GM19238 (cell line): ENCODE measurements around the gene CKAP5.
"Not testable (repeated sequence)": the region's sequence is repeated elsewhere in the genome, so short reads cannot be mapped to it uniquely, and the experiment has no call there.

ENCODE experiments used
- DNase-seq: peaks from one replicate; pipeline ENCODE4 v3.0.0; 2011; ENCODE audit warnings: low spot score; ENCODE audit not compliant: insufficient read length

CKAP5 gene

DNA sequence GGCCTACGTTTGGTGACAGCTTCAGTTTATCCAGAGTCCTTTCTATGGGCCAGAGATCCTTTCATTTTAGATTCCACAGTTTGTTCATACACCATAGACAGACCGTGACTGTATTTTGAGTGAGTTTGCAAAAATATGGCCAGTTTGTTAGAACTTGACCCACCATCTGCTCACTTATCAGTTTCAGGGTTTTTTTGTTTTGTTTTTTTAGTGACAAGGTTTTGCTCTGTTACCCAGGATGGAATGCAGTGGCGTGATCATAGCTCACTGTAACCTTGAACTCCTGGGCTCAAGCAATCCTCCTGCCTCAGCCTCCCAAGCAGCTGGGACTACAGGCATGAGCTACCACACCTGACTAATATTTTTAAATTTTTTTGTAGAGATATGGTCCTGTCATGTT, 9.1 kb upstream of the CKAP5 start:
- no peak for DNase-seq

DNA sequence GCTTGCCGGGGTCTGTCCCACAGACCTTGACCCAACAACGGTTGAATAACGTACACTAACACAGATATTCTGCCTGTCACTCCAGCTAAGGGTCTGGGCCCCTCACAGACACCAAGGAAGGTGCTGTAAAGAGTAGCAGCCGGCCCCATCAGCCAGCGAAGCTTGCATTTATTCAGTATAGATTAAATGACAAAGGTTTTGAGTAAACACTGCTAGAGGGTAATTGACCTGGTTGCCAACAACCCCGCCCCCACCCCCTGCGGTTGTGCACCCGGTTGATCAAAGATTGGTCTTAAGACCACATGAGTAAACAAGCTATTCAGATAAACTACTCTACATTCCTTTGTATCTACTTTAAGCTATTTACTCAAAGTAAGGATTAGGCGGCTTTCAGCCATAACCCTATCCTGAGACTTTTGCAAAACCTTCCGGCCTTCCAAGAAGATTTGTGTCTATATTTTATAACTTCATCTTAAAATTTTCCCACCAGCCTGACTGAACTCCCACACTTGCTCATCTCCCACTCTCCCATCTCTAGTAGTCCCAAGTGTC, 4.8 kb upstream of the CKAP5 start:
- DNase-seq = no peak

GRCh38 chr11:46849631-46850030, 3.6 kb upstream of the CKAP5 start:
- DNase-seq = no peak

- DNase-seq = no peak
Observed at GRCh38 chr11:46846510-46846830, 390 bp upstream of the CKAP5 start.

DNA sequence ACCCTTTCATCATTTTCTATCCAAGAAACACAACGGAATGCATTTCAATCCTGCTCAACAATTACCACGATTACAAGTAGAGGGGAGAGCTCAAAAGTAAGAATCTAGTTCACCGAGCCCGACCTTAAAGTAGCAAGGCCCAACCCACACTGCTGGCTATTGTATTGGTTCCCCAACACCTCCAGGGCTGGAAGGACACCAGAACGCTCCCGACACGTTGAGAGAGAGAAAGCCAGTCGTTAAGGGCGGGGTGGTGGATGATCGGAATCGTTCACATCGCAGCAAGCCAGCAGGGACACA, 690 bp downstream of the CKAP5 start:
- no peak for DNase-seq

- no peak for DNase-seq
Observed at GRCh38 chr11:46840116-46840515, 6.0 kb downstream of the CKAP5 start.

DNA sequence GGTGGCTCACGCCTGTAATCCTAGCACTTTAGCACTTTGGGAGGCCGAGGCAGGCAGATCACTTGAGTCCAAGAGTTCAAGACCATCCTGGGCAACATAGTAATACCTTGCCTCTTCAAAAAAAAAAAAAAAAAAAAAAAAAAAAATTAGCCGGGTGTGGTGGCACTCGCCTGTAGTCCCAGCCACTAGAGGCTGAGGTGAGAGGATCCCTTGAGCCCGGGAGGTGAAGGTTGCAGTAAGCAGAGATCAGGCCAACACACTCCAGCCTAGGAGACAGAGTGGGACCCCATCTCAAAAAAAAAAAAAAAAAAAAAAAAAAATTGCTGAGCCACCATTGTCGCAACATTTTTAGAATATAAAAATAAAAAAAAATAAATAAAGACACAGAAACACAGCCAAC, 7.6 kb downstream of the CKAP5 start:
- DNase-seq = no peak

- no peak for DNase-seq
Observed at GRCh38 chr11:46837860-46838259, 8.2 kb downstream of the CKAP5 start.

DNA sequence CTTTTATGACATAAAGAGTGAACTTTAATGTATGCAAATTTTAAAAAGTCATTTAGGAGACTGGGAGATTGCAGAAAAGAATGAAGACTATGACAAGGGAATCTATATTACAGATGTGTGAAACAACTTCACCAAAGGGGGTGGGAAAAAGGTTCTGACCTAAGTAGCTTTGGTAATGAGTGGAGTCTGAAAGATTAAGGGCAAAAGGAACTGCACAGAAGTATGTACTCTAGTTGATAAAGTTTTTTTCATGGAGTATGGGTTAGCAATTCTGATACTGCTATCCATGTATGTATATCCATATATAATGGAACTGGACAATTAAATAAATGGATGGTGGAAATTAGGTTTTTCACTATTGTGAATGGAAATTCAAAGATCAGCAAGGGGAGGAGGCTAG, 9.2 kb downstream of the CKAP5 start:
- no peak for DNase-seq

DNA sequence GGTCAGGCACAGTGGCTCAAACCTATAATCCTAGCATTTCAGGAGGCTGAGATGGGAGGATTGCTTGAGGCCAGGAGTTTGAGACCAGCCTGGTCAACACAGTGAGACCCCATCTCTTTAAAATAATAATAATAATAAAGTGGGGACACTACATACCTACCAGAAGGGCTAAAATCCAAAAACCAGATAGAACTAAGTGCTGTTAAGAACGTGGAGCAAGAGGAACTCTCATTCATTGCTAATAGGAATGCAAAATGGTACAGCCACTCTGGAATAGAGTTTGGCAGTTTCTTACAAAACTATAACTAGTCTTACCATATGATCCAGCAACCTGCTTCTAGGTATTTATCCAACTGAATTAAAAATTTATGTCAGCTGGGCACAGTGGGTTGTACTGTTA, 9.6 kb downstream of the CKAP5 start:
- no peak for DNase-seq

DNA sequence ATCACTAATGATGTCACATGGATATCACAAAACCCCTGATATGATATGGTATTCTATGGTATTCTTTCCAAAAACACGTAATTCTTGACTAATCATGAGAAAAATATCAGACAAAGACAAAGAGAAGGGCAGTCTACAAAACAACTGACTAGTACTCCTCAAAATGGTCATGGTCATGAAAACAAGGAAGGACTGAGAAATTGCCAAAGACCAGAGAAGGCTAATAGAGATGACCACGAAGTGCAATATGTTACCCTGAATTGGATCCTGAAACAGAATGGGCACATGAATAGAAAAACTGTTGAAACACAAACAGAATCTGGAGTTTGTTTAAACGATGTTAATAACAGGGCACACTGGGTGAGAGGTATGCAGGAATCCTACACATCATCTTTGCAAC, 10.2 kb downstream of the CKAP5 start:
- DNase-seq = no peak

DNA sequence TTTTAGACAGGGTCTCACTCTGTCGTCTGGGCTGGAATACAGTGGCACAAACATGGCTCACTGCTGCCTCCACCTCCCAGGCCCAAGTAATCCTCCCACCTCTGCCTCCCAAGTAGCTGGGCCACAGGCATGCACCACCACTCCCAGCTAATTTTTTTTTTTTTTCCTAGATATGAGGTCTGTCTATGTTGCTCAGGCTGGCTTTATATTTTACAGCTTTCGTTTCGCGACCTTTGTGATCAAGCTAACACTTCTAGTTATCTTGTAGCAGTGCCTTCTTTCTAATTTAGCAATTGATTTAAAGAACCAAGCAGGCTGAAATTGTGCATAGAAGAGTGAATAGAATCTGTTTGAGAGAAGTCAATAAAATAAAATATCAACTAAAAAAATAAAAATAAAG, 11.3 kb downstream of the CKAP5 start:
- no peak for DNase-seq

GRCh38 chr11:46832511-46833214, 13.4 kb downstream of the CKAP5 start:
- DNase-seq = no peak

DNA sequence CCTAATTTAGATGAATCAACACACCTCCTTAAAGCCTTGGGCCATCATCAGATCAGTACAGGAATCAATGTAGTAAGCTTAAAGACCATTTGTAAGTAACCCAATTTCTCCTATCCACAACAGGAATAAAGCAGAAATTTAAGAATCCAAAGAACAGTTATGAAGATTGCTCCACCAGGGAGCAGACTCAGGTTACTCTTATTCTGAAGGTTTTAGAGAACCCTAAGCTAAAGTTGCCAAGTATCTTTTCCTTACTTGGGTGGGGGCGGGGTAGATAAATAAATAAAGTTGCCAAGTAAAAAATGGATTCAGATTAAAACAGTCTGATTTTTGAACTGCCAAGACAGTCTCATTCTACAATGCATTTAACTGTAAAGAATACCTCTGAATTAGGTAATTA, 18.1 kb downstream of the CKAP5 start:
- no peak for DNase-seq

DNA sequence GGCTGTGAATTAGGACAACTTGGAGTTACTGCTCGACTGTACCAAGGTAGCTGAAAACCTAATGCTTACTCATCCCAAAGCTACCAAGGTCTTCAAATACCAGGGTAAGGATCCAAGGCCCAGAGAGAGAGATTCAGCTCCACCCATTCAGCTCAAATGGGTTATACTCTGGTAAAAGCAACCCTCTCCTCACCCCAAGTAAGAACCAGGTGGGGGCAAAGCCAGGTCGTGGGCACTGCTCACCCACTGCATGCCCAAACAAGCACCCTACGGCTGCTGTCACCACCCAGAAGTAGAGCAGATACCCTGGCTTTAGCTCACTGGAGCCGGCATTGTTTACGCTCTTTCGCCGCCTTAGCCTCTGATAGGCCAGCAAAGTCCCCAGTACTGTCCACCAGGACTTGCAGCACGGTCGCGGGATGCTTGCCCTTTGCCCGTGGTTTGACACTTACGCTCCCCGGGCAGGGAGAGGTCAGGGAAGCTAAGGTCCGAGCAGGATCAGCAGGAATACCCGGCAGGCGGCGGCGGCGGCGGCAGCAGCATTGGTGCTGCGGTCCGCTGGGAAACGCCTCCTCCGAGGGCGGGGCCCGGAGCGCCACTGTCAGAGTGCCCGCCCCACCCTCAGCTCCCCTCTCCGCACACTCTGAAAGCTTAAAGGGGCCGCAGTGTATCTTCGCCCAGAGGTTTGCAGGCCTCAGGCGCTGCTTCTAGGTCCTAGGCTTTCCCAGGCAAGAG, 19.6 kb downstream of the CKAP5 start:
- DNase-seq = peak; percentile 63

DNA sequence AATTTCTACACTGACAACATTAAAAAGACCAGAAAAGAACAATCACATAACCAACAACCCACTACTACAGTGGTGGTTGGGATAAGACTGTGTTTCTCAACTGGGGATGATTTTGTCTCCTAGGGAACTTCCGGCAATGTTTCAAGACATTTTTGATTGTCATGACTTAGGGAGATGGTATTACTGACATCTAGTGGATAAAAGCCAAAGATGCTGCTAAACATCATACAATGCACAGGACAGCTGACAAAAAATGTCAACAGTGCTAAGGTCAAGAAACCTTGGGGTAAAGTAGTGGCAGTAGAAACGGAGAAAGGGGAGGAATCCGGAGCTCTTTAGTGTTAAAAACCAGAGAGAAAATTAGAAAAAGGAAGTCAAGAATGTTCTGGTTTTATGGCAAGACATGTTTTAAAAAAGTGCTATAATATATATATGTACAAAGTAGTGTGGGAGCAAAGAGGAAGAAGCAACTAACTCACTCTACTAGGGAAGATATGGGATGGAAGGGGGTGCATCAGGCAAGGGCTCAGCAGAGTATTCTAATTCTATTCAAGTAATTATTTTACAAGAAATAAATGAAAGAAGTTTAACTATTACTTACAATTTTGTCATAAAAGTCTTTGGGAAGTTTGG, 37.2 kb downstream of the CKAP5 start:
- no peak for DNase-seq

DNA sequence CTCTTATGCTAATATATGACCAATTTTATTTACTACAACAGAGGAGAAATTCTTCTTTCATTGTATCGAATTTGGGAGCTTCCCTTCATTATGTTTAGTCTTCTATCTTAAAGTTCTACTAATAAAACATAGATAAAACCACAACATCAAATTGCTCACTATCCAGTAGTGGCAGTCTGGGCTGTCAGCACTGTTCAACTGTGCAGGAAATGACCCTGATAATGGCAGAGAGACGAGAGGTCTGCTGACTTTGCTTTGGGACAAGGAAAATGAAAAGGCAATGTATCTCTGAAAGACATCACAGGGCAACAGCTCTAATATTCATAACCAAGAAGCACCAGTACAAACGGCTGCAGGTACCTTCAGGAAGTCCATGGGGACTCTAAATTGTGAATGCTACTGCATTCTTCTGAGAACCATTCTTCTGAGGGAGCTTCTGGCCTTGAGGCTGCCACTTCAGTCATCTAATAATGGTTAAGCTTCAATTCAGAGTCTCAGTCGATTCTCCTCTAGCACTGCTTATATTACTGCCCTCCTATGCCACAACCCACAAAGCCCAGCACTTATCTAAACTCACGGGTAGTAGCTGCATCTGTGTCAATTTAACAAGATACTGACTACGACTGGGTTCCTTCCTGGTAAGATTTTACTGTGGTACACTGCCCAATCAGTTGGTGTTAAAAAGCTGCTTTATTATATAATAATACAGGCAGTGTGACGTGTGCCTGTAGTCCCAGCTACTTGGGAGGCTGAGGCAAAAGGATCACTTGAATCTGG, 44.2 kb downstream of the CKAP5 start:
- no peak for DNase-seq

GRCh38 chr11:46800177-46800576, 45.9 kb downstream of the CKAP5 start:
- DNase-seq = no peak

- DNase-seq = not testable (repeated sequence)
Observed at GRCh38 chr11:46799725-46800124, 46.4 kb downstream of the CKAP5 start.

GRCh38 chr11:46778416-46778815, 67.7 kb downstream of the CKAP5 start:
- DNase-seq = no peak

DNA sequence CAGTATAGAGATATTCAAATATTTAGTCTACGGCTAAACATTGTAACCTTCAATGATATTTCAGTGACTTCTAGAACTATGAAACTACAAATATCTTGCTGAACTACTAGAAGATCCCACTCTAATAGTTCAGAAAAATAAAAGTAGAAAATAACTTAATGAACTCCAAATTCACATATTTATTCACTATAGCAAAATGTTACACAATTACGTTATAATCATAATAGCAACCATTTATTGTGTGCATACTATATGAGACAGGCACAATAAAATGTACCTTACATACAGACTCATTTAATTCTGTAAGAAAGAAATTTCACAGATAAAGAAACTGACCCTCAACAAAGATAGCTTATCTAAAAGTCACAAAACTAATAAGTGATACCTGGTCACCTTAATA, 69.2 kb downstream of the CKAP5 start:
- no peak for DNase-seq

DNA sequence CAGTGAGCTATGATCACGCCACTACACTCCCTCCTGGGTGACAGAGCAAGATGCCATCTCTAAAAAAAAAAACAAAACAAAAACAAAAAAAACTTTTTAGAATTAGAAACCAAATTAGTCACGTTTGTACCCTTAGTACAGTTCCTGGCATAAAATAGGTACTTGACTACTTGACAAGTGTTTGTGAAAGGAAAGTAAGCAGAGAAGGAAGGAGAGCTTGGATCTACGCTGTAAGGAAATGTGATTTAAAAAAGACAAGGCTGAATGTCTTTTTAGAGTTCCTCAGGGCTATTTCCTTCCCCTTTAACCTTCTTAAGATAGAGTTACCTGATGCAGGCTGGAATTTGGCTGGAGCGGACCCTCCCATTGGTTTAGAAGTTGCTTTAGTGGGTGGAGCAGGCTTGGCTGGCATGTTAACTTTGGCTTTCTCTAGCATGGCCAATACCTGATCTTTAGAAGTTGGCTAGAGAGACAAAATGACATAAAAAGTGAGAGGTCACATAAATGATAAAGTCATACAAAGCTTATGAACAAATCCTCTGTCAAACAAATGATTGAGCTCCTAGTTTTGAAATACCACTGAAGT, 76.4 kb downstream of the CKAP5 start:
- no peak for DNase-seq
